ENCODE measurements around the gene FRMD4A.
A peak's percentile ranks its signal among the peaks of the same experiment; 100 is the strongest.

Gene FRMD4A

GRCh38 chr10:13813550-13813949, 517.2 kb downstream of the FRMD4A start:
- Mint-ChIP-seq H3K36me3 (ENCODE audit: low read depth) (peaks cover 45% of the 10 kb centered on the region), H3K27ac (peak overlapping the region in 1 of 3 experiments; percentile 23), H3K27me3 (ENCODE audit: low read depth) (no peaks in the 10 kb centered on the region), H3K9me3 (peaks cover 17% of the 10 kb centered on the region), H3K4me3 (no peak overlapping the region), H3K4me1 (peaks cover 22% of the 10 kb centered on the region)
- no peak for TF ChIP-seq CTCF (IDR thresholded peaks at IDR 0.05; ENCODE audit: unreplicated experiment in 3 of 3)

GRCh38 chr10:13812804-13813203, 517.9 kb downstream of the FRMD4A start:
- H3K4me1 Mint-ChIP-seq, result peaks cover 22% of the 10 kb centered on the region
- no peak overlapping the region for H3K4me3 Mint-ChIP-seq

GRCh38 chr10:13810568-13810967, 520.2 kb downstream of the FRMD4A start:
- peaks cover 5% of the 10 kb centered on the region for H3K9me3 Mint-ChIP-seq
- H3K27ac Mint-ChIP-seq, result peak overlapping the region in 2 of 3 experiments; percentile 52 to 90
- H3K4me3 Mint-ChIP-seq, result no peak overlapping the region
- no peaks in the 10 kb centered on the region for H3K27me3 Mint-ChIP-seq (ENCODE audit: low read depth)
- H3K4me1 Mint-ChIP-seq, result peaks cover 28% of the 10 kb centered on the region
- peaks cover 24% of the 10 kb centered on the region for H3K36me3 Mint-ChIP-seq (ENCODE audit: low read depth)
- no peak for TF ChIP-seq CTCF (IDR thresholded peaks at IDR 0.05; ENCODE audit: unreplicated experiment in 3 of 3)

More at GRCh38 chr10:13812804-13813203, 517.9 kb downstream of the FRMD4A start:
- H3K9me3 Mint-ChIP-seq, result peaks cover 14% of the 10 kb centered on the region
- peaks cover 41% of the 10 kb centered on the region for H3K36me3 Mint-ChIP-seq (ENCODE audit: low read depth)
- H3K27ac Mint-ChIP-seq, result no peak overlapping the region
- H3K27me3 Mint-ChIP-seq (ENCODE audit: low read depth), result no peaks in the 10 kb centered on the region
- TF ChIP-seq CTCF (IDR thresholded peaks at IDR 0.05; ENCODE audit: unreplicated experiment in 3 of 3), result no peak

DNA sequence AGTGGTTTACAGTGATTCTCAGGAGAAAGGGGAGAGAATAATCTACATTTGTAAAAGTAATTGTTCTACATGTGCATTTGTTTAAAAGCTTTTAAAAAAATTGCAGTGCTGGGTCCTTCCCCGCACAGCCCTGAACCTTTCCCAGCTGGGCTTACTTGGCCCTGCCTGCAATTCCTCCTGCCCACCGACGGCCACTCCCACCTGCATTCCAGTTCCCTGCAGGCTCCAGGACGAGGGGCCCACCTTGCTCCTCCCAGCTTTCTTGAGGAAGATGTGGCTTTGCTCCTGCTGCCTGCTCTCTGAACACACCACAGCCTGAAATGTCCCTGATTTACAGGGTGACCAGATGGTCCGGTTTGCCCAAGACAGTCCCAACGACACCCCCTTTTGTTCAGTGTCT, 521.3 kb downstream of the FRMD4A start:
- Mint-ChIP-seq H3K27me3 (ENCODE audit: low read depth) (no peaks in the 10 kb centered on the region), H3K9me3 (no peaks in the 10 kb centered on the region), H3K4me3 (no peak overlapping the region), H3K36me3 (ENCODE audit: low read depth) (peaks cover 19% of the 10 kb centered on the region), H3K27ac (peak overlapping the region; percentile 54 to 90 (median 76)), H3K4me1 (peaks cover 28% of the 10 kb centered on the region)
- no peak for TF ChIP-seq CTCF (IDR thresholded peaks at IDR 0.05; ENCODE audit: unreplicated experiment in 3 of 3)

DNA sequence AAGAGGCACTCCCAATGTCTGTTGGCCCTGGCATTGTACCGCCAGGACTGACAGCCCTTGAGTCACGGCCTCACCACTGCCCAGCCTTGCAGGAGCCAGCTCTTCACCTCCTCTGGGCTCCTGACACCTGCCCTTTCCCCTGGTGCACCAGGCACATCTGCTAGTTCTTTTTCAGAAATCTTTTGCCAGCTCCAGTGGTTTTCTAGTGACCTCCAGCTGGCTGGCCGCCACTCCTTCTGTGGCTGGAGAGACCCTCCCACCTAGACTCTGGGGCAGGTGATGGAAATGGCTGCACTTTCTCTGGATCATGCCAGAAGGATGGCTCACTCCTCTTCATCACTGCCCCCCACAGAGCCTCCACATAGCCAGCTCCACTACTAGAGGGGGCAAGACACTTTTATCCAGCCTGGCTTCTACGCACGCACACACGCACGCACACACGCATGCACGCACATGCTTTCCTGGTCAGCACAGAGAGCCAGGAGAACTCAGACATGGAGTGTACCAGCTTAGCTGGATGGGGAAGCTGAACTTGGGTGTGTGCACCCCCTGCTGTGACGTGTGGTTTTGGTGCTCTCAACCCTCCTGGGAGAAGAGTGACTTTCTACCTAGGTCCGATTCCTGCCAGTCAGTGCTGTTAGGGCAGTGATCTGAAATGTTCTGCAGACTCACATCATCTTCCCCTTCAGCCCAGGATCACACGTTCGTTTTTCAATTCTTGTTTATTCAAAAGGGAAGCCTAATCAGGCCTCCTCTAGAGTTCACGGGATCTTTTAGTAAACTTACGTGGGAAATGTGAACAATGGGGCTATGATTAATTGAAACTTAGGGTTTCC, 522.0 kb downstream of the FRMD4A start:
- Mint-ChIP-seq H3K4me3 (no peak overlapping the region), H3K27ac (peak overlapping the region; percentile 54 to 90 (median 76)), H3K4me1 (peaks cover 28% of the 10 kb centered on the region), H3K27me3 (ENCODE audit: low read depth) (no peaks in the 10 kb centered on the region), H3K9me3 (no peaks in the 10 kb centered on the region), H3K36me3 (ENCODE audit: low read depth) (peaks cover 16% of the 10 kb centered on the region)
- TF ChIP-seq CTCF (IDR thresholded peaks at IDR 0.05; ENCODE audit: unreplicated experiment in 3 of 3), result no peak

DNA sequence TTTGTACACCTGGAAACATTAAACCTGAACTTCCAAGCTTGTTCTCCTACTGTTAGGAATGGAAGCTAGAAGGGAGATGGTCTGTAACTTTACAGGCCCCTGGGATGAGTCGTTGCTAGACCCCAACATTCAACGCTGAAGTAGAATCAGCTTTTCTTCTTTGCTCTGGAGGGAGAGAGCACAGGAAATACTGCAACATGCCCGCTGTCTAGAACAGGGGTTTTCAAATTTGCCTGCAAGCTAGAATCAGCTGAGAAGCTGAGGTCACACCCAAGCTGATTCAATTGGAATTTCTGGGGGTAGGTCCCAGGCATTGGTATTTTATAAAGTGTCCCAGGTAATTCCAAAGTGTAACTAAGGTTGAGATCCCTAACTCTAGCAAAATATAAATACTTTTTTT, 524.3 kb downstream of the FRMD4A start:
- H3K27me3 Mint-ChIP-seq (ENCODE audit: low read depth), result no peaks in the 10 kb centered on the region
- H3K4me1 Mint-ChIP-seq, result peaks cover 33% of the 10 kb centered on the region
- H3K27ac Mint-ChIP-seq, result no peak overlapping the region
- no peak overlapping the region for H3K4me3 Mint-ChIP-seq
- TF ChIP-seq CTCF (IDR thresholded peaks at IDR 0.05; ENCODE audit: unreplicated experiment in 3 of 3), result no peak
- peaks cover 14% of the 10 kb centered on the region for H3K36me3 Mint-ChIP-seq (ENCODE audit: low read depth)
- no peaks in the 10 kb centered on the region for H3K9me3 Mint-ChIP-seq

Measured in nephron (organoid).